Measurements from ENCODE around the gene SOS1.
"Not testable (repeated sequence)": the region's sequence is repeated elsewhere in the genome, so short reads cannot be mapped to it uniquely, and the experiment has no call there.

The SOS1 gene

GRCh38 chr2:39065616-39066015 is 55.2 kb downstream of the SOS1 start:
- TF ChIP-seq MYC (IDR thresholded peaks at IDR 0.05; ENCODE audit: low read depth, low read length) (no peak), MAX (IDR thresholded peaks at IDR 0.05; ENCODE audit: low read depth, low read length) (no peak), CTCF (IDR thresholded peaks at IDR 0.05; ENCODE audit: low read depth, low read length) (no peak), POLR2A (IDR thresholded peaks at IDR 0.05; ENCODE audit: extremely low read depth, insufficient read length) (no peak)
- H3K4me3 ChIP-seq (ENCODE audit: low read depth, low read length), result no peak overlapping the region
- DNase-seq (ENCODE audit: low read depth), result no peak

GRCh38 chr2:39062320-39062719 is 58.5 kb downstream of the SOS1 start:
- TF ChIP-seq POLR2A (IDR thresholded peaks at IDR 0.05; ENCODE audit: extremely low read depth, insufficient read length) (no peak), CTCF (IDR thresholded peaks at IDR 0.05; ENCODE audit: low read depth, low read length) (no peak), MYC (IDR thresholded peaks at IDR 0.05; ENCODE audit: low read depth, low read length) (no peak), MAX (IDR thresholded peaks at IDR 0.05; ENCODE audit: low read depth, low read length) (no peak)
- DNase-seq (ENCODE audit: low read depth), result no peak
- H3K4me3 ChIP-seq (ENCODE audit: low read depth, low read length), result no peak overlapping the region

- no peak overlapping the region for H3K4me3 ChIP-seq (ENCODE audit: low read depth, low read length)
- DNase-seq (ENCODE audit: low read depth), result no peak
- TF ChIP-seq CTCF (IDR thresholded peaks at IDR 0.05; ENCODE audit: low read depth, low read length) (no peak), POLR2A (IDR thresholded peaks at IDR 0.05; ENCODE audit: extremely low read depth, insufficient read length) (no peak), MYC (IDR thresholded peaks at IDR 0.05; ENCODE audit: low read depth, low read length) (no peak), MAX (IDR thresholded peaks at IDR 0.05; ENCODE audit: low read depth, low read length) (no peak)
These were observed 59.6 kb downstream of the SOS1 start for GRCh38 chr2:39061280-39061679.

- TF ChIP-seq MAX (IDR thresholded peaks at IDR 0.05; ENCODE audit: low read depth, low read length) (no peak), CTCF (IDR thresholded peaks at IDR 0.05; ENCODE audit: low read depth, low read length) (peak; percentile 38), POLR2A (IDR thresholded peaks at IDR 0.05; ENCODE audit: extremely low read depth, insufficient read length) (no peak), MYC (IDR thresholded peaks at IDR 0.05; ENCODE audit: low read depth, low read length) (no peak)
These were observed 61.4 kb downstream of the SOS1 start for GRCh38 chr2:39059366-39059952.

GRCh38 chr2:39058101-39058500 is 62.8 kb downstream of the SOS1 start:
- TF ChIP-seq CTCF (IDR thresholded peaks at IDR 0.05; ENCODE audit: low read depth, low read length) (no peak), POLR2A (IDR thresholded peaks at IDR 0.05; ENCODE audit: extremely low read depth, insufficient read length) (no peak), MYC (IDR thresholded peaks at IDR 0.05; ENCODE audit: low read depth, low read length) (no peak), MAX (IDR thresholded peaks at IDR 0.05; ENCODE audit: low read depth, low read length) (no peak)
- H3K4me3 ChIP-seq (ENCODE audit: low read depth, low read length), result no peak overlapping the region
- DNase-seq (ENCODE audit: low read depth), result no peak

More at GRCh38 chr2:39059366-39059952, 61.4 kb downstream of the SOS1 start:
- H3K4me3 ChIP-seq (ENCODE audit: low read depth, low read length), result no peak overlapping the region
- DNase-seq (ENCODE audit: low read depth), result peak; percentile 69

- not testable (repeated sequence) for H3K4me3 ChIP-seq (ENCODE audit: low read depth, low read length); DNase-seq (ENCODE audit: low read depth)
These were observed 68.2 kb downstream of the SOS1 start for GRCh38 chr2:39052665-39053064.
